ENCODE data around the gene CTNNA2. TPM values are rescaled to one million over a fixed set of nuclear protein-coding genes. Genes with fewer than 3 reads are reported as not detected.

The CTNNA2 gene
- total and polyA plus RNA-seq, 2 of the 8 experiments (the other 6 are each of a cell fraction or from before 2014, with no cell fraction given), result 3.9 to 9.0 TPM

DNA sequence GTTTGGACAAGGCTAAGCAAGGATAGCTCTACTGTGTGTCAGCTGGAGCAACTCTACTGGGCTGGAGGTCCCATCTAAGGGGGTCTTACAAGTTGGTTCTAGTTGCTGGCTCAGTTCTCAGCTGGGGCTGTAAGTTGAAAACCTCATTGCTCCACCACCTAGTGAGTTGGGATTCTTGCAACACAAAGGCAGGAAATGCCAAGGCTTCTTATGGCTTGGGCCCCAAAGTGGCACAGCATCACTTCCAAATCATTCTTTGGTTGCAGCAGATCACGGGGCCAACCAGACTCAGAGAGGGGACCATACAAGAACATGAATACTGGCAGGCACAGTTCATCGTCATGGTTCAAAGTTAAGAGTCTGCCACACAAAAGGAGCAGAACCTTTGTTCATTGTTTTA is 459.0 kb downstream of the CTNNA2 start:
- H3K23ac ChIP-seq (ENCODE audit: insufficient read length), result no peak overlapping the region
- H3K27ac ChIP-seq (ENCODE audit: low read depth, low read length), result no peak overlapping the region
- H3K4ac ChIP-seq (replicated peaks; ENCODE audit: insufficient read length, low read depth, low read length), result no peak overlapping the region
- H2AK5ac ChIP-seq (ENCODE audit: low read depth, low read length), result no peak overlapping the region
- ChIA-PET CTCF (ENCODE audit: partially characterized antibody) (interaction anchor here (1.6 kb wide), 1 partner anchor 9 kb away, joined by 7 read pairs; no protein-coding TSS in a partner anchor), POLR2A (ENCODE audit: partially characterized antibody) (no interaction called here)
- WGBS, 2 experiments (ENCODE audit: extremely low coverage in 1 of 2, insufficient coverage in 1 of 2, insufficient read length in 1 of 2, insufficient replicate concordance in 2 of 2, low coverage in 1 of 2, low lambda C conversion rate in 2 of 2, missing lambda C conversion rate in 1 of 2), result 84% methylated on average over 2 of the region's 2 CpGs; no CpG with 5 or more reads in 1 of the 2 experiments
- no peaks in the 10 kb centered on the region for H4K20me1 ChIP-seq (replicated peaks in 1 of 2; ENCODE audit: control insufficient read depth in 1 of 2, insufficient read depth in 2 of 2, low read length in 2 of 2)
- H3K79me2 ChIP-seq (ENCODE audit: control insufficient read depth in 1 of 2, insufficient read depth in 2 of 2, low read length in 2 of 2), result no peaks in the 10 kb centered on the region
- no peak overlapping the region; the same call in 1 of the 2 replicates for H2BK20ac ChIP-seq (ENCODE audit: low read length)
- H3K27me3 ChIP-seq (replicated peaks in 1 of 4; ENCODE audit: control insufficient read depth in 3 of 4, extremely low read depth in 1 of 4, insufficient read depth in 3 of 4, low read length in 3 of 4), result no peaks in the 10 kb centered on the region
- H3K14ac ChIP-seq (ENCODE audit: insufficient read length), result no peak overlapping the region
- H2BK12ac ChIP-seq (ENCODE audit: low read depth, low read length), result no peak overlapping the region
- no peak overlapping the region for H4K8ac ChIP-seq (ENCODE audit: extremely low read depth, insufficient read depth, low read length)
- H3K9me3 ChIP-seq (ENCODE audit: insufficient read depth in 2 of 2, low read depth in 1 of 2, low read length in 1 of 2), result no peaks in the 10 kb centered on the region
- 0 out of 8 replicates have a peak overlapping the region, but pooled peaks of 1 of the 4 experiments have one; percentile 3 for H3K4me3 ChIP-seq (ENCODE audit: extremely low read depth in 1 of 4, insufficient read depth in 2 of 4, low read depth in 3 of 4, low read length in 4 of 4)
- no peak overlapping the region for H2BK120ac ChIP-seq (replicated peaks; ENCODE audit: low read depth, low read length)
- no peaks in the 10 kb centered on the region for H3K23me2 ChIP-seq (ENCODE audit: low read depth, low read length)
- H4K5ac ChIP-seq (ENCODE audit: insufficient read length, low read depth, low read length), result no peak overlapping the region
- TF ChIP-seq TEAD4 (IDR thresholded peaks at IDR 0.05; ENCODE audit: low read depth, low read length) (peak; percentile 63), KDM4A (IDR thresholded peaks at IDR 0.05; ENCODE audit: low read depth, low read length, severe bottlenecking) (no peak), SP4 (IDR thresholded peaks at IDR 0.05; ENCODE audit: low read length) (no peak), TAF7 (optimal IDR thresholded peaks at IDR 0.05; ENCODE audit: borderline replicate concordance, low read depth, low read length) (no peak), ZNF274 (IDR thresholded peaks at IDR 0.05; ENCODE audit: borderline replicate concordance, extremely low read depth, low read length) (no peak), CEBPB (IDR thresholded peaks at IDR 0.05; ENCODE audit: low read depth, low read length) (0 out of 2 replicates have a peak, but pooled peaks have one; percentile 29), YY1 (IDR thresholded peaks at IDR 0.05; ENCODE audit: low read depth, low read length) (0 out of 2 replicates have a peak, but pooled peaks have one; percentile 56)
- TF ChIP-seq, protein P1, sequence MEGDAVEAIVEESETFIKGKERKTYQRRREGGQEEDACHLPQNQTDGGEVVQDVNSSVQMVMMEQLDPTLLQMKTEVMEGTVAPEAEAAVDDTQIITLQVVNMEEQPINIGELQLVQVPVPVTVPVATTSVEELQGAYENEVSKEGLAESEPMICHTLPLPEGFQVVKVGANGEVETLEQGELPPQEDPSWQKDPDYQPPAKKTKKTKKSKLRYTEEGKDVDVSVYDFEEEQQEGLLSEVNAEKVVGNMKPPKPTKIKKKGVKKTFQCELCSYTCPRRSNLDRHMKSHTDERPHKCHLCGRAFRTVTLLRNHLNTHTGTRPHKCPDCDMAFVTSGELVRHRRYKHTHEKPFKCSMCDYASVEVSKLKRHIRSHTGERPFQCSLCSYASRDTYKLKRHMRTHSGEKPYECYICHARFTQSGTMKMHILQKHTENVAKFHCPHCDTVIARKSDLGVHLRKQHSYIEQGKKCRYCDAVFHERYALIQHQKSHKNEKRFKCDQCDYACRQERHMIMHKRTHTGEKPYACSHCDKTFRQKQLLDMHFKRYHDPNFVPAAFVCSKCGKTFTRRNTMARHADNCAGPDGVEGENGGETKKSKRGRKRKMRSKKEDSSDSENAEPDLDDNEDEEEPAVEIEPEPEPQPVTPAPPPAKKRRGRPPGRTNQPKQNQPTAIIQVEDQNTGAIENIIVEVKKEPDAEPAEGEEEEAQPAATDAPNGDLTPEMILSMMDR (IDR thresholded peaks at IDR 0.05; ENCODE audit: control extremely low read depth in 1 of 3, insufficient read depth in 1 of 3, low read depth in 1 of 3, low read length in 3 of 3), result no peak
- H3K4me2 ChIP-seq (ENCODE audit: insufficient read depth in 1 of 2, low read depth in 2 of 2, low read length in 2 of 2), result peak overlapping the region; percentile 43 to 54
- no peak overlapping the region for H4K91ac ChIP-seq (replicated peaks; ENCODE audit: insufficient read length, low read length)
- H3K9ac ChIP-seq (replicated peaks in 1 of 4; ENCODE audit: extremely low read depth in 1 of 4, low read depth in 3 of 4, low read length in 3 of 4), result no peak overlapping the region
- FAIRE-seq (no peak), DNase-seq (ENCODE audit: low read depth in 1 of 2, low spot score in 2 of 2) (peak in 1 of 2 experiments; percentile 13)
- H3K4me1 ChIP-seq (replicated peaks in 1 of 4; ENCODE audit: control insufficient read depth in 3 of 4, insufficient read depth in 4 of 4, low read length in 3 of 4), result peaks cover 0 to 24% (median 13%) of the 10 kb centered on the region in 4 experiments; a peak in 6 of 7 replicates
- H2BK5ac ChIP-seq (ENCODE audit: low read depth, low read length), result no peak overlapping the region
- no peaks in the 10 kb centered on the region for H3K79me1 ChIP-seq (ENCODE audit: low read depth, low read length)
- no peak overlapping the region for H3K56ac ChIP-seq (replicated peaks; ENCODE audit: insufficient read length, low read depth, low read length)
- no peaks in the 10 kb centered on the region for H3K36me3 ChIP-seq (ENCODE audit: control insufficient read depth in 2 of 4, insufficient read depth in 4 of 4, low read length in 3 of 4)
- H2BK15ac ChIP-seq (ENCODE audit: low read length), result no peak overlapping the region
- H2AFZ ChIP-seq (ENCODE audit: low read length), result no peak overlapping the region
- no peak overlapping the region for H3K18ac ChIP-seq (ENCODE audit: extremely low read depth, low read length)

Data from H1 (cell line).